HCT116 (cell line): Measurements from ENCODE around the gene HMCN2. TPM values are rescaled to one million over a fixed set of nuclear protein-coding genes. Genes with fewer than 3 reads are reported as not detected.

ENCODE experiments used
- ATAC-seq: fragments of 200-7000 bp; cut with Tn5 transposase; 2 replicates; pipeline ENCODE4 v1.9.1; 2020; ENCODE audit warnings: mild to moderate bottlenecking, moderate library complexity
- BruUV-seq: library from RNA; stranded (reverse); fragments of 400-500 nt; replicated peaks from 2 replicates; lab custom pipeline; 2021; lab: Mats Ljungman, UMichigan
- CTCF ChIA-PET: fragments of 300-600 bp; sonication (Branson Sonifier 250); formaldehyde crosslinking; loops from one replicate; lab custom pipeline; 2021; ENCODE audit warnings: antibody characterized with exemption; lab: Charles Lee
- POLR2A ChIA-PET: fragments of 300-600, 350-600 bp; sonication (Branson Sonifier 250); formaldehyde crosslinking; loops from one replicate; lab custom pipeline; 2021; ENCODE audit warnings: antibody characterized with exemption; lab: Charles Lee
- RAD21 ChIA-PET, 2 experiments: fragments of 300-600 bp; sonication (Branson Sonifier 250); formaldehyde crosslinking; loops; one replicate each; lab custom pipeline; 2023; ENCODE audit warnings: low total read pairs in 2 of 2; ENCODE audit not compliant: uncharacterized antibody in 2 of 2, unreplicated experiment in 2 of 2, low non-redundant PET in 1 of 2; lab: Charles Lee
- DNase-seq: peaks from one replicate; pipeline ENCODE4 v3.0.0-alpha.2; 2010; ENCODE audit warnings: low read depth, low spot score
- H2AFZ ChIP-seq: fragments of 200-600 bp; shearing (Covaris generic), sonication (generic); 2 replicates; pipeline ENCODE4 v1.6.1; 2017; ENCODE audit warnings: low read depth, mixed run types, mixed read lengths, antibody characterized with exemption, low read length; ENCODE audit not compliant: poor library complexity, severe bottlenecking
- H3K27ac ChIP-seq: 2 replicates; pipeline ENCODE4 v1.5.1; 2012; ENCODE audit warnings: low read depth, low read length
- H3K27me3 ChIP-seq: fragments of 200-600 bp; sonication (generic); 2 replicates; pipeline ENCODE4 v1.6.1; 2016; ENCODE audit warnings: mixed run types, low read length, mixed read lengths; ENCODE audit not compliant: insufficient read depth
- H3K36me3 ChIP-seq, 2 experiments: fragments of 200-500 bp in 1 of 2; fragments of 200-600 bp in 1 of 2; sonication (Bioruptor generic) in 1 of 2; sonication (generic) in 1 of 2; 2 replicates each; pipeline versions ENCODE4 v1.5.1 to v1.6.1; 2014 to 2016; ENCODE audit warnings: low read length in 2 of 2, inconsistent platforms in 1 of 2, mixed read lengths in 1 of 2, mixed run types in 1 of 2; ENCODE audit not compliant: insufficient read depth in 2 of 2, control insufficient read depth in 1 of 2
- H3K4me1 ChIP-seq, 2 experiments: fragments of 200-600 bp in 1 of 2; sonication (generic) in 1 of 2; 2 replicates each; pipeline versions ENCODE4 v1.5.1 to v1.6.1; 2012 to 2017; ENCODE audit warnings: low read length in 2 of 2, inconsistent platforms in 1 of 2, mild to moderate bottlenecking in 1 of 2, mixed read lengths in 1 of 2, mixed run types in 1 of 2, moderate library complexity in 1 of 2; ENCODE audit not compliant: insufficient read depth in 2 of 2, control insufficient read depth in 1 of 2
- H3K4me2 ChIP-seq: fragments of 200-600 bp; sonication (generic); 2 replicates; pipeline ENCODE4 v1.6.1; 2017; ENCODE audit warnings: mixed run types, low read length, mixed read lengths
- H3K4me3 ChIP-seq, 2 experiments: fragments of 200-600 bp in 1 of 2; sonication (generic) in 1 of 2; replicated peaks in 1 of 2; 2 replicates each; pipeline ENCODE4 v1.5.1; 2011 to 2016; ENCODE audit warnings: low read length in 2 of 2, control low read depth in 1 of 2, low read depth in 1 of 2, mild to moderate bottlenecking in 1 of 2, mixed read lengths in 1 of 2, mixed run types in 1 of 2
- H3K79me2 ChIP-seq: fragments of 200-600 bp; sonication (generic); 2 replicates; pipeline ENCODE4 v1.6.1; 2017; ENCODE audit warnings: mild to moderate bottlenecking, mixed run types, low read length, moderate library complexity, mixed read lengths; ENCODE audit not compliant: insufficient read depth
- H3K9ac ChIP-seq: fragments of 200-600 bp; sonication (generic); 2 replicates; pipeline ENCODE4 v1.6.1; 2016; ENCODE audit warnings: low read length, mixed read lengths
- H3K9me2 ChIP-seq: fragments of 200-600 bp; sonication (generic), shearing (Covaris generic); 2 replicates; pipeline ENCODE4 v1.6.1; 2017; ENCODE audit warnings: mixed run types, mild to moderate bottlenecking, moderate library complexity; ENCODE audit not compliant: insufficient read depth
- H3K9me3 ChIP-seq, 2 experiments: fragments of 200-500 bp in 1 of 2; fragments of 200-600 bp in 1 of 2; sonication (Bioruptor generic) in 1 of 2; sonication (generic) in 1 of 2; 2 replicates each; pipeline ENCODE4 v1.6.1; 2014 to 2017; ENCODE audit warnings: low read length in 2 of 2, mixed read lengths in 2 of 2, inconsistent platforms in 1 of 2, low read depth in 1 of 2, mild to moderate bottlenecking in 1 of 2, mixed run types in 1 of 2, moderate library complexity in 1 of 2; ENCODE audit not compliant: control insufficient read depth in 1 of 2, insufficient read depth in 1 of 2
- H4K20me1 ChIP-seq: fragments of 200-600 bp; sonication (generic), shearing (Covaris generic); 2 replicates; pipeline ENCODE4 v1.6.1; 2017; ENCODE audit warnings: mixed run types, mild to moderate bottlenecking, moderate library complexity; ENCODE audit not compliant: insufficient read depth
- ATF3 ChIP-seq: IDR thresholded peaks from 2 replicates; pipeline ENCODE4 v1.6.1; 2012
- CEBPB ChIP-seq: IDR thresholded peaks from 2 replicates; pipeline ENCODE4 v1.6.1; 2012; ENCODE audit warnings: low read depth
- CTCF ChIP-seq, 3 experiments: fragments of 200-600 bp in 1 of 3; sonication (generic) in 1 of 3; IDR thresholded peaks in 2 of 3; conservative IDR thresholded peaks in 1 of 3; 2 replicates each; pipeline ENCODE4 v1.5.1; 2012 to 2017; ENCODE audit warnings: low read depth in 2 of 3, low read length in 2 of 3, antibody characterized with exemption in 1 of 3, borderline replicate concordance in 1 of 3, control low read depth in 1 of 3, mild to moderate bottlenecking in 1 of 3, mixed read lengths in 1 of 3, mixed run types in 1 of 3, moderate library complexity in 1 of 3; ENCODE audit not compliant: insufficient read depth in 1 of 3
- ELF1 ChIP-seq: IDR thresholded peaks from 2 replicates; pipeline ENCODE4 v1.6.1; 2012; ENCODE audit warnings: low read depth, borderline replicate concordance
- EZH2phosphoT487 ChIP-seq: fragments of 200-600 bp; IDR thresholded peaks from 2 replicates; pipeline ENCODE4 v1.6.1; 2018; ENCODE audit warnings: antibody characterized with exemption, borderline replicate concordance
- FOSL1 ChIP-seq: IDR thresholded peaks from 2 replicates; pipeline ENCODE4 v1.6.1; 2012; ENCODE audit warnings: low read depth
- POLR2AphosphoS5 ChIP-seq: IDR thresholded peaks from 2 replicates; pipeline ENCODE4 v1.6.1; 2011; ENCODE audit warnings: mild to moderate bottlenecking, low read depth, low read length, moderate library complexity
- intact Hi-C: fragments of 100-400 bp; cut with micrococcal nuclease; formaldehyde crosslinking; loops from 2 replicates; pipeline ENCODE4 v1.10.0; 2022
- total RNA-seq: library from RNA; stranded (reverse); gene quantifications from one replicate; pipeline ENCODE4 v1.2.1, GENCODE V29; 2021; ENCODE audit not compliant: unreplicated experiment

HMCN2 gene
- total RNA-seq, 1 experiment from 2014 or later = 0.22 TPM

DNA sequence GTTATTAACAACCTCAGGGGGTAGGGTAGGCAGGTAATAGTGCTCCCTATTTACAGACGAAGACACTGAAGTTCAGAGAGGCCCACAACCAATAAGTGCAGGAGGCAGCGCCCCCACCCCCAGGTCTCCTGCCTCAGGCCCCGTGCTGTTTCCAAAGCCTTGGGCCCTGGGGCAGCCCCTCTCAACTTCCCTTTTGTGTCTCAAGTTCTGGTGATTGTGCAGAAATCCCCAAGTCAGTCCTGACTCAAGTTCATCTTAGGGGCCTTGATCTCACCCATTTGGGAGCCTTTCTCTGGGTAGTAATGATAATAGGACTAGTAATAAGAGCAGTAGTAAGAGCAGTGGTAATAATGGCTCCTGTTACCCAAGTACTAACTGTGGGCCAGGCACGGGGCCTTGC is 143.7 kb downstream of the HMCN2 start (continued):
- TF ChIP-seq EZH2phosphoT487 (no peak), CTCF (IDR thresholded peaks at IDR 0.05 in 2 of 3, conservative IDR thresholded peaks at IDR 0.05 in 1 of 3; ENCODE audit: borderline replicate concordance in 1 of 3, insufficient read depth in 1 of 3, low read depth in 2 of 3, low read length in 2 of 3) (no peak), CEBPB (no peak)

DNA sequence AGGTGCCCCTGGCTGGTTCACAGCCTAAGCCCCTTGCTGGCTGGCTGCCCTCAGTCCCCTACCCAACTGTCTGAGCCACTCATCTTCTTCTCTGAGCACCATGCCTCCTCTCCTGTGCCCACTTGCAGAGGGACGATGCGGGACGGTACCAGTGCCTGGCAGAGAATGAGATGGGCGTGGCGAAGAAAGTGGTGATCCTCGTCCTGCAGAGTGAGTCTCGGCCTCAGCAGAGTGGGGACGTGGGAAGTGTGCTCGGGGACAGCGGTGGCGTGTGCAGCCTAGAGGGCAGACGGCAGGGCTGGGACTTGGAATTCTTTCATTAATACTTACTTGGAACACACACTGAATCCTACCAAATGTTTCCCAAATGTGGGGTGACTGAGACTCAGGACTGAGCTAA is 144.9 kb downstream of the HMCN2 start:
- Histone ChIP-seq H3K4me3 (no peak overlapping the region), H3K4me2 (no peak overlapping the region), H3K9me3 (no peaks in the 10 kb centered on the region), H3K27ac (no peak overlapping the region), H3K9ac (no peak overlapping the region), H4K20me1 (no peaks in the 10 kb centered on the region), H3K4me1 (peaks cover 8 to 10% of the 10 kb centered on the region in 2 experiments; a peak in 2 of 4 replicates), H2AFZ (no peak overlapping the region), H3K9me2 (no peaks in the 10 kb centered on the region), H3K36me3 (no peaks in the 10 kb centered on the region), H3K27me3 (no peaks in the 10 kb centered on the region), H3K79me2 (no peaks in the 10 kb centered on the region)
- ChIA-PET CTCF (no interaction called here), RAD21 (no interaction called here), POLR2A (no interaction called here)
- no peak for TF ChIP-seq CEBPB
- no peak for TF ChIP-seq ATF3
- no peak for TF ChIP-seq FOSL1
- no peak for TF ChIP-seq POLR2AphosphoS5
- no peak for TF ChIP-seq ELF1
- DNase-seq (no peak), ATAC-seq (no peak)
- intact Hi-C loops = no loop called here
- no TSS peak for BruUV-seq
